AG04450 (cell line): Measurements from ENCODE around the gene RPL37. TPM values are rescaled to one million over a fixed set of nuclear protein-coding genes. Genes with fewer than 3 reads are reported as not detected.
"Not testable (repeated sequence)": the region's sequence is repeated elsewhere in the genome, so short reads cannot be mapped to it uniquely, and the experiment has no call there.

Experiments used
- CTCF ChIA-PET: fragments of 300-600, 350-600 bp; formaldehyde crosslinking; extraction: SDS; loops from one replicate; lab custom pipeline; 2022; ENCODE audit warnings: antibody characterized with exemption, inconsistent platforms; lab: Charles Lee
- POLR2A ChIA-PET: fragments of 350-600 bp; formaldehyde crosslinking; extraction: SDS; loops from one replicate; lab custom pipeline; 2021; ENCODE audit warnings: antibody characterized with exemption, inconsistent platforms; lab: Yijun Ruan, JAX
- DNase-seq: peaks from one replicate; pipeline ENCODE4 v3.0.0-alpha.2; 2011; ENCODE audit warnings: low read depth, low spot score
- H3K27ac ChIP-seq: one replicate; pipeline ENCODE4 v1.5.1; 2012; ENCODE audit warnings: low read depth, low read length, control low read depth
- H3K27me3 ChIP-seq: one replicate; pipeline ENCODE4 v1.6.0; 2012; ENCODE audit warnings: low read length; ENCODE audit not compliant: control insufficient read depth, insufficient read depth
- H3K4me3 ChIP-seq: 2 replicates; pipeline ENCODE4 v1.5.1; 2011; ENCODE audit warnings: mild to moderate bottlenecking, low read depth, low read length, control low read depth
- H3K9me3 ChIP-seq: 2 replicates; pipeline ENCODE4 v1.5.1; 2012; ENCODE audit warnings: low read length; ENCODE audit not compliant: control insufficient read depth, insufficient read depth
- polyA plus RNA-seq: library from polyadenylated mRNA; depleted of rRNA; stranded (reverse); fragments of >200 nt; gene quantifications from 2 replicates; pipeline ENCODE4 v1.2.3, GENCODE V29; 2011
- TF ChIP-seq, protein P1 (sequence below): IDR thresholded peaks from 2 replicates; pipeline ENCODE4 v1.5.1; 2011; ENCODE audit warnings: low read depth, low read length, control low read depth, inconsistent platforms

RPL37 gene
- polyA plus RNA-seq, 1 experiment, result 4,632 TPM

- DNase-seq, result no peak
- ChIA-PET POLR2A (no interaction called here), CTCF (interaction anchor here (0.7 kb wide), 1 partner anchor 16 kb away, joined by 3 read pairs; no protein-coding TSS in a partner anchor)
- TF ChIP-seq, protein P1, sequence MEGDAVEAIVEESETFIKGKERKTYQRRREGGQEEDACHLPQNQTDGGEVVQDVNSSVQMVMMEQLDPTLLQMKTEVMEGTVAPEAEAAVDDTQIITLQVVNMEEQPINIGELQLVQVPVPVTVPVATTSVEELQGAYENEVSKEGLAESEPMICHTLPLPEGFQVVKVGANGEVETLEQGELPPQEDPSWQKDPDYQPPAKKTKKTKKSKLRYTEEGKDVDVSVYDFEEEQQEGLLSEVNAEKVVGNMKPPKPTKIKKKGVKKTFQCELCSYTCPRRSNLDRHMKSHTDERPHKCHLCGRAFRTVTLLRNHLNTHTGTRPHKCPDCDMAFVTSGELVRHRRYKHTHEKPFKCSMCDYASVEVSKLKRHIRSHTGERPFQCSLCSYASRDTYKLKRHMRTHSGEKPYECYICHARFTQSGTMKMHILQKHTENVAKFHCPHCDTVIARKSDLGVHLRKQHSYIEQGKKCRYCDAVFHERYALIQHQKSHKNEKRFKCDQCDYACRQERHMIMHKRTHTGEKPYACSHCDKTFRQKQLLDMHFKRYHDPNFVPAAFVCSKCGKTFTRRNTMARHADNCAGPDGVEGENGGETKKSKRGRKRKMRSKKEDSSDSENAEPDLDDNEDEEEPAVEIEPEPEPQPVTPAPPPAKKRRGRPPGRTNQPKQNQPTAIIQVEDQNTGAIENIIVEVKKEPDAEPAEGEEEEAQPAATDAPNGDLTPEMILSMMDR, result no peak
- Histone ChIP-seq H3K9me3 (0 out of 2 replicates have a peak, but pooled peaks cover 5% of the 10 kb centered on the region), H3K27ac (no peak overlapping the region), H3K27me3 (no peaks in the 10 kb centered on the region), H3K4me3 (no peak overlapping the region)
Observed at GRCh38 chr5:40790947-40791593, 44.0 kb downstream of the RPL37 start.

DNA sequence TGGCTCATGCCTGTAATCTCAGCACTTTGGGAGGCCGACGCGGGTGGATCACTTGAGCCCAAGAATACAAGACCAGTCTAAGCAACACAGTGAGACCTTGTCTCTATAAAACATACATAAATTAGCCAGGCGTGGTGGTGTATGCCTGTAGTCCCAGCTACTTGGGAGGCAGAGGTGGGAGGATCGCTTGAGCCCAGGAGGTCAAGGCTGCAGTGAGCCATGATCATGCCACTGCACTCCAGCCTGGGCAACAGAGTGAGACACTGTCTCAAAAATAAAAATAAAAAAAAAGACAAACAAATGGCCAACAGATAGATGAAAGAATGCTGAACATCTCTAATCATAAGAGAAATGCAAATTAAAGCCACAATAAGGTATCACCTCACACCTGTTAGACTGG, 46.1 kb downstream of the RPL37 start:
- H3K27me3 ChIP-seq, CTCF ChIA-PET, H3K9me3 ChIP-seq, H3K4me3 ChIP-seq, H3K27ac ChIP-seq, POLR2A ChIA-PET, DNase-seq: not testable (repeated sequence)

GRCh38 chr5:40787986-40788385, 47.0 kb downstream of the RPL37 start:
- Histone ChIP-seq H3K27ac (no peak overlapping the region), H3K9me3 (0 out of 2 replicates have a peak, but pooled peaks cover 5% of the 10 kb centered on the region), H3K4me3 (no peak overlapping the region), H3K27me3 (no peaks in the 10 kb centered on the region)
- CTCF ChIA-PET, result interaction anchor here (1.2 kb wide), 1 partner anchor 11 kb away, joined by 3 read pairs; no protein-coding TSS in a partner anchor
- POLR2A ChIA-PET, result no interaction called here
- no peak for DNase-seq
- TF ChIP-seq, protein P1, result no peak

GRCh38 chr5:40786664-40787063, 48.4 kb downstream of the RPL37 start:
- POLR2A ChIA-PET, DNase-seq, H3K9me3 ChIP-seq, H3K27me3 ChIP-seq, H3K27ac ChIP-seq, H3K4me3 ChIP-seq: not testable (repeated sequence)
- CTCF ChIA-PET, result interaction anchor here (0.6 to 1.1 kb wide), 2 partner anchors 8 to 19 kb away, joined by 4 to 6 read pairs; no protein-coding TSS in a partner anchor

- ChIA-PET POLR2A (no interaction called here), CTCF (no interaction called here)
- Histone ChIP-seq H3K9me3 (0 out of 2 replicates have a peak, but pooled peaks cover 5% of the 10 kb centered on the region), H3K4me3 (no peak overlapping the region), H3K27ac (no peak overlapping the region), H3K27me3 (no peaks in the 10 kb centered on the region)
- no peak for DNase-seq
- TF ChIP-seq, protein P1, result no peak
Observed at GRCh38 chr5:40784916-40785315, 50.1 kb downstream of the RPL37 start.

DNA sequence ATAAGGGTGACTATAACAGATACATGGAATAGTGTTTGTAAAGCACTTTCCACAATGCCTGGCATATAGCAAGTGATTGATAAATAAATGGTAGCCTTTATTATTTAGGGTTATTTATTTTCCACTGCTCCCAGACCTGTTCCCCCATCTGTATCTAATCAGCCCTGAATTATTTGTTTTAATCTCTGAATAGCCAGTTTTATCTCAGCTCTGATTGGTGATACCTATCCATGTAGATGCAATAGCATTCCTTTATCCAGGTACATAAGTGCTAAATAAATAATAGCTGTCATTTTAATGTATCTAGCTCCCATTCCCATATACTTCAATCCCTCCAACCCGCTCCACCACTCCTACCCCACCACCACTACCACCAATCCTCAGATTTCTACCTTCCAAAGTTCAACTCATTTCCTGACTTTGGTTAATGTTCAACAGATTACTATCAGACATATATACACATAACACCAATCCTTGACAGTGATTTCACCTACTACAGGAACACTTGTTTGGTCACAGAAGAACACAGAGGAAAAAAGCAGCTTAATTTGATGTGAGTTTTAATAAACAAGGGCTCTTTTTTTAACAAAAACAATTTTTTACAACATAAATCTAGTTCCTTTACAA, 50.9 kb downstream of the RPL37 start:
- 0 out of 2 replicates have a peak, but pooled peaks cover 5% of the 10 kb centered on the region for H3K9me3 ChIP-seq
- POLR2A ChIA-PET, result no interaction called here
- DNase-seq, result no peak
- TF ChIP-seq, protein P1, result no peak
- no peaks in the 10 kb centered on the region for H3K27me3 ChIP-seq
- CTCF ChIA-PET, result no interaction called here
- H3K4me3 ChIP-seq, result no peak overlapping the region
- H3K27ac ChIP-seq, result no peak overlapping the region
